NCI-H128 (cell line): ENCODE results near the gene TAF1C.

Experiments used
- DNase-seq: peaks from one replicate; lab custom pipeline; 2025; ENCODE audit not compliant: unreplicated experiment; lab: John Stamatoyannopoulos, UW

Gene TAF1C

GRCh38 chr16:84132527-84133285 is 54.2 kb downstream of the TAF1C start:
- no peak for DNase-seq

- DNase-seq, result no peak
Observed at GRCh38 chr16:84131117-84131516, 55.7 kb downstream of the TAF1C start.
